Keratinocyte (primary cell): ENCODE data around the gene NUP153.
"Not testable (repeated sequence)": the region's sequence is repeated elsewhere in the genome, so short reads cannot be mapped to it uniquely, and the experiment has no call there.

Source experiments
- CTCF ChIP-seq, 3 experiments: IDR thresholded peaks in 1 of 3; conservative IDR thresholded peaks in 1 of 3; optimal IDR thresholded peaks in 1 of 3; 2 replicates in 2 of 3; 3 replicates in 1 of 3; pipeline versions ENCODE3 to v1.5.1; 2011; ENCODE audit warnings: low read length in 3 of 3, mild to moderate bottlenecking in 3 of 3, moderate library complexity in 2 of 3, control low read depth in 1 of 3, inconsistent platforms in 1 of 3; ENCODE audit not compliant: insufficient read depth in 2 of 3; ENCODE audit errors: extremely low read depth in 1 of 3
- EZH2 ChIP-seq: IDR thresholded peaks from one replicate; pipeline ENCODE4 v1.6.1; 2012; ENCODE audit warnings: inconsistent platforms, mild to moderate bottlenecking, low read length, moderate library complexity

GRCh38 chr6:17745324-17745723 lies 38.6 kb upstream of the NUP153 start:
- not testable (repeated sequence) for TF ChIP-seq CTCF (optimal IDR thresholded peaks at IDR 0.05 in 1 of 3, IDR thresholded peaks at IDR 0.05 in 1 of 3, conservative IDR thresholded peaks at IDR 0.05 in 1 of 3; ENCODE audit: extremely low read depth in 1 of 3, insufficient read depth in 2 of 3, low read length in 3 of 3); EZH2
